HL-60/S4 treated with phorbol 12-myristate 13-acetate at 8.2 ng/mL for 4 days and 3 days (cell line): Measurements from ENCODE around the gene PHF2.
"Not testable (repeated sequence)": the region's sequence is repeated elsewhere in the genome, so short reads cannot be mapped to it uniquely, and the experiment has no call there.

ENCODE experiments used
- in situ Hi-C: fragments of 300-500 bp; cut with MboI; formaldehyde crosslinking; loops from 2 replicates; pipeline ENCODE4 v1.15.0; 2022; ENCODE audit warnings: low sequenced_read_pairs

The PHF2 gene

GRCh38 chr9:93663877-93664548 lies 87.6 kb downstream of the PHF2 start:
- in situ Hi-C loops = no loop called here

GRCh38 chr9:93664549-93665120 lies 88.3 kb downstream of the PHF2 start:
- in situ Hi-C loops = no loop called here

- in situ Hi-C loops = no loop called here
These were observed 88.8 kb downstream of the PHF2 start for GRCh38 chr9:93665128-93665636.

DNA sequence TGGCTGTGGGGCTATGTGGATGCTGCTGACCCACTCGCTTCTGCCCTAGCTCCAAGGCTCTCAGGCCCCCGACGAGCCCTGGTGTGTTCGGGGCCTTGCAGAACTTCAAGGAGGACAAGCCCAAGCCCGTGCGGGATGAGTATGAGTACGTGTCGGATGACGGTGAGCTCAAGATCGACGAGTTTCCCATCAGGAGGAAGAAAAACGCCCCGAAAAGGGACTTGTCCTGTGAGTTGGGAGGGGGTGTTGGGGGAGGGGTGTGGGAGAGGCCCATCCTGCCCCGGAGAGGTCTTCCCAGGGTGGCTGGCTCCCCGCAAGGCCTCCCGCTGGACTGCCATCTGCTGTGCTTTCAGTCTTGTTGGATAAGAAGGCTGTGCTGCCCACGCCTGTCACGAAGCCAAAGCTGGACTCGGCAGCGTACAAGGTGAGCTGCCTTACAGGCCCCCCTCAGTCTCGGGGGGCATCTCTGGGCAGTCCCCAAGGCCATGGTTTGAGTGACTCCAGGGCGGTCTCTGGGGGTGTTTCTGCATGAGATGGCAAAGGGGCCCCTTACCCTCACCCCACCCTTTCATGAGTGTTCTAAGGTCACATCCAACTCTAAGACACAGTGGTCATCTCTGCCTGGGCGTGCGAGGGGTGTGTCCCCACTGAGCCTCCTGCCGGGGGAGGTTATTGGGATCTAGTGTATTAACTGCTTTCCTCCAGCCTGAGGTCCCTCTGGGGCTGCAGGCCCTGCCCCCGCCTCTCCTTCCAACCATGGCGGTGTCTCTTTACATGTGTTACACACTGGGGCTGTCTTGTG lies 89.5 kb downstream of the PHF2 start:
- in situ Hi-C loops = no loop called here

DNA sequence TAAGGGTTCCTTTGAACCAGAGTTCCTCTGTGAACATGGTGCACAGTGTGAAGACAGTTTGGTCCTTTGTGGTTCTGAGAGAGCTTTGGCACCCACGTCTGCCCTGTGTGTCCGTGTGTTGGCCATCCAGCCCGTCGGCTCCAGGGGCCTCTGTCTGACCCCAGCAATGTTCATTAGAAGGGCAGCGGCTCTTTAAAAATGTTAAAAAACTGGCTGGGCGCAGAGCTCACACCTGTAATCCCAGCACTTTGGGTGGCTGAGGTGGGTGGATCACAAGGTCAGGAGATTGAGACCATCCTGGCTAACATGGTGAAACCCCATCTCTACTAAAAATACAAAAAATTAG lies 90.0 kb downstream of the PHF2 start:
- in situ Hi-C loops = not testable (repeated sequence)

GRCh38 chr9:93667006-93667405 lies 90.6 kb downstream of the PHF2 start:
- in situ Hi-C loops = no loop called here

- in situ Hi-C loops = no loop called here
These were observed 91.2 kb downstream of the PHF2 start for GRCh38 chr9:93667627-93668026.

DNA sequence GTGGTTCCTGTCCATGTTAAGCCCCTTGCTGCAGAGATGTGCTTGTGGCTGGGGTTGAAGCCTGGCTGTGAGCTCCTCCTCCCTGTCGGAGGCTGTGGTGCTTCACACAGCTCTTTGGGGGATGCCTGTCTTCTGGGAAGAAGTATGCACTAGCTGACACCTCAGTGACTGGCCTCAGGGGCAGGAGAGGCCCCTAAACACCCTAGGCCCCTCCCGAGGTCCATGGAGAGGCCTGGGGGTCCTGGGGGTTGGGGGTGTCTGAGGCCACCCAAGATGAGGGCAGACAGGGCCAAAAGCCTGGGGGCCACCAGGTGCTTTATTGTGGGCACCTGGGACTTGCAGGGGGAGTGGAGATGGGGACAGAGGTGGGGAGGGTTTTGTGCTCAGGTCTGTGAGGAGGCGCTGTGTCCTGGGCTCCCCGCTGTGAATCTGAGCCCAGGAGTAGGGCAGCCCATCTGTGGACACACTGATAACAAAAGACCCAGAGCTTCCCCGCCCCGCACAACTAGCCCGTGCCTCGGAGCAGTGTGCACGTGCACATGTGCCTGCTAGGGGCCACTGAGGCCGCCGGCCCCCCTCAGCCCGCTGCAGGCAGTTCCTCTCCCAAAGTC lies 92.0 kb downstream of the PHF2 start:
- in situ Hi-C loops = no loop called here

- in situ Hi-C loops = no loop called here
These were observed 93.0 kb downstream of the PHF2 start for GRCh38 chr9:93669116-93669957.

- in situ Hi-C loops = no loop called here
These were observed 93.5 kb downstream of the PHF2 start for GRCh38 chr9:93669958-93670207.

DNA sequence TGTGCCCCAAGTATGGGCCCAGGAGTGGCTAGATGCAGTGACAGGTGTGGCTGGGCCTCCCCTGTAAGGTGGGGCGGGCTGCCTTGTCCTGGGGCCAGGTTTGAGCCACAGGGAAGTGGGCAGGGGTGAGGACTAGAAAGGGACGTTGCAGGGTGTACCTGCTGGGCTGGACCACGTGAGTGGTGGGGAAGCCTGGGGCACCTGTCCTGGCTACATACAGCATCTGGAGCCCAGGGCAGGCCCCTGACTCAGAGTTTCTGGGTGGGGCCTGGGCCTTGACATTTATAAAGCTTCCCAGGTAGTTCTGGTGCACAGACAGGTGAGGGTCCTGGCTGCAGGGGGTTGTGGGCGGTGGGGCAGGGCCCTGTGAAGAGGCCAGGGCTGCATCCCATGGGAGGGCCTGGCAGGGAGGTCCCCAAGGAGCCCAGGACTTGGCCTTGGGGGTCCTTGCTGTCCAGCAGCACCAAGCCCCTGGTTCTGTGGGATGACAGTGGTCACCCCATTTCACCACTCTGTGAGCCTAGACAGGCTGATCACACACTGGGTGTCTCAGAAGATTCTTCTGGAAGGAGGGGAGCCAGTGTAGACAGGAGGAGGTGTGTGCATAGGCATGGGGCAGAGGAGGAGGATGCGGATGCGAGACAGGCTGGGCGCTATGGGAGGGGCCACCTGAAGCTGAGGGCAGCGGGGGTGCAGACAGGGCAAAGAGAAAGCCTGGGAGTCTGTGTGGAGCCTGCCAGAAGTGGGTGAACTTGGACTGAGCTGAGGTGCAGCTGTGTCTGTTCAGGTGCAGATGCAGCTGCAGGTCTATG lies 94.0 kb downstream of the PHF2 start:
- in situ Hi-C loops = no loop called here

DNA sequence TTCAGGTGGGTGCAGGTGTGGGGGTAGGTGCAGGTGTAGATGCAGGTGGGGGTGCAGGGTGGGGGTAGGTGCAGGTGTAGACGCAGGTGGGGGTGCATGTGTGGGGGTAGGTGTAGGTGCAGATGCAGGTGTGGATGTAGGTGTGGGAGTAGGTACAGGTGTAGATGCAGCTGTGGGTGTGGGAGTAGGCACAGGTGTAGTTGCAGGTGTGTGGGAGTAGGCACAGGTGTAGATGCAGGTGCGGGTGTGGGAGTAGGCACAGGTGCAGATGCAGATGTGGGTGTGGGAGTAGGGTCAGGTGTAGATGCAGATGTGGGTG lies 94.6 kb downstream of the PHF2 start:
- in situ Hi-C loops = no loop called here

DNA sequence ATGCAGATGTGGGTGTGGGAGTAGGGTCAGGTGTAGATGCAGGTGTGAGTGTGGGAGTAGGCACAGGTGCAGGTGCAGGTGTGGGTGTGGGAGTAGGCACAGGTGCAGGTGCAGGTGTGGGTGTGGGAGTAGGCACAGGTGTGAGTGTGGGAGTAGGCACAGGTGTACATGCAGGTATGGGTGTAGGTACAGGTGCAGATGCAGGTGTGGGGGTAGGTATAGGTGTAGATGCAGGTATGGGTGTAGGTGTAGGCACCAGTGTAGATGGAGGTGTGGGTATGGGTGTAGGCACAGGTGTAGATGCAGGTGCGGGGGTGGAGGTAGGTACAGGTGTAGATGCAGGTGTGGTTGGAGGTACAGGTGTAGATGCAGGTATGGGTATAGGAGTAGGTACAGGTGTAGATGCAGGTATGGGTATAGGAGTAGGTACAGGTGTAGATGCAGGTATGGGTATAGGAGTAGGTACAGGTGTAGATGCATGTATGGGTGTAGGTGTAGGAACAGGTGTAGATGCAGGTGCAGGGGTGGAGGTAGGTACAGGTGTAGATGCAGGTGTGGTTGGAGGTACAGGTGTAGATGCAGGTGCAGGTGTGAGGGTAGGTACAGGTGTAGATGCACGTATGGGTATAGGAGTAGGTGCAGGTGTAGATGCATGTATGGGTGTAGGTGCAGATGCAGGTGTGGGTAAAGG lies 96.1 kb downstream of the PHF2 start:
- in situ Hi-C loops = not testable (repeated sequence)

DNA sequence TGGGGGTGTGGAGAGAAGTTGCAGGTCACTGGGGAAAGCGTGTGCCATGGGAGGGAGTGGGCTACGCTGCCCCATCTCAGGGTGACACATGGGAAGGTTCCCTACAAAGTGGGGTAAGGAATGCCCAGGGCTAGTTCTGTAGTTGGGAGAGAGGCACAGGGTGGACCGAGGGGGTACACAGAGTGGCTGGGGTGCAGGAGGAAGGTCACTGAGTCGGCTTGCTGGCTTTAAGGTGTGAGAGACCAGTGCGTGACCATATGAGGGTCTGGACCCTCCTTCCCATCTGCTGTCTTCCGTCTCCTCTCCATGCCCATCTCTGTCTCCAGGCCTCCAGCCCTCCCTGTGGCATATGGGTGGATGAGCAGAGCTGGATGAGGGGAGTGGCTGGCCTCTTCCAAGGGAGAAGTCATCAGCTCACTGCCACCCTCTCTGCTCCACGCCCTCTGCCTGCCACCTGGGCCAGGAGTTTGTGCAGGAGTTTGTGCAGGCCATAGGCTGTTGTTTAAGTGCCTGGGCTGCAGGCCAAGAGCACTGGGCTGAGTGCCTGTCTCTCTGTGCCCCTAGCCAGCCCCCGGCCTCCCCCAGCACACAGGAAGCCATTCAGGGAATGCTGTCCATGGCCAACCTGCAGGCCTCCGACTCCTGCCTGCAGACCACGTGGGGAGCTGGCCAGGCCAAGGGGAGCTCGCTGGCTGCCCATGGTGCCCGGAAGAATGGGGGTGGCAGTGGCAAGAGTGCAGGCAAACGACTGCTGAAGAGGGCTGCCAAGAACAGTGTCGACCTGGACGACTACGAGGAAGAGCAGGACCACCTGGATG lies 96.8 kb downstream of the PHF2 start:
- in situ Hi-C loops = no loop called here

DNA sequence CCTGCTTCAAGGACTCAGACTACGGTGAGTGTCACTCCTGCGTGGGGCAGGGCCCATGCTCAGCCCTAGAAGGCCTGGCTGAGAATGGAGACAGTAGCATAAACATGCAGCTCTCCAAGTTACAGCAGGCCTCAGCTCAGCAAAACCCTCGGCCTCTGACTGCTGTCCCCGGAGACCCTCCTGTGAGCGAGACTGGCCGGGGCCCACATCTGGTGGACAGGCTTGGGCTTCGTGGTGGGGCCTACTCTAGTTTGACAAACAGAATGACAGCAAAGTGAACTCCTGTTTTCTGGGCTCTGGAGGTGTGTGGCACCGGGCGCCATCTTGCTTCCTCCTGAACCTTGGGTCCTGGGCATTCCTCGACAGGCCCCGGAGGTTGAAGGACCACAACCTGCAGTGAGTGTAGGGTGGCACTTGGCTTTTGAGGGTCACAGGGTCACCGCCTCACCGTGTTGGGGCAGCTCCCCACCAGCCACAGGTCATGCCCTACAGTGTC lies 97.5 kb downstream of the PHF2 start:
- in situ Hi-C loops = no loop called here

- in situ Hi-C loops = loop anchor here (25.0 kb wide), 1 partner anchor 288 kb away; the partner anchor contains the start of gene BARX1
These were observed 98.4 kb downstream of the PHF2 start for GRCh38 chr9:93674580-93675335.

- in situ Hi-C loops = loop anchor here (25.0 kb wide), 1 partner anchor 287 kb away; the partner anchor contains the start of gene BARX1
These were observed 99.2 kb downstream of the PHF2 start for GRCh38 chr9:93675336-93676150.
